PC-3 (cell line): Measurements from ENCODE around the gene NR5A1. TPM values are rescaled to one million over a fixed set of nuclear protein-coding genes. Genes with fewer than 3 reads are reported as not detected.

ENCODE experiments used
- ATAC-seq: fragments of 200-7000 bp; cut with Tn5 transposase; 2 replicates; pipeline ENCODE4 v1.9.1; 2020; ENCODE audit warnings: mild to moderate bottlenecking, moderate library complexity
- BruUV-seq: library from RNA; stranded (reverse); fragments of 400-500 nt; replicated peaks from 2 replicates; lab custom pipeline; 2021; lab: Mats Ljungman, UMichigan
- CTCF ChIA-PET: fragments of 300-600 bp; sonication (Branson Sonifier 250); formaldehyde crosslinking; loops from one replicate; lab custom pipeline; 2022; ENCODE audit warnings: antibody characterized with exemption; lab: Charles Lee
- POLR2A ChIA-PET: fragments of 300-600 bp; sonication (Branson Sonifier 250); formaldehyde crosslinking; loops from one replicate; lab custom pipeline; 2022; ENCODE audit warnings: antibody characterized with exemption; ENCODE audit not compliant: unreplicated experiment; lab: Charles Lee
- DNase-seq: peaks from one replicate; pipeline ENCODE4 v3.0.0-alpha.2; 2015
- H2AFZ ChIP-seq: fragments of 300-600 bp; sonication (generic); 2 replicates; pipeline ENCODE4 v1.6.0; 2016; ENCODE audit warnings: antibody characterized with exemption, low read length
- H3F3A ChIP-seq: fragments of 300-600 bp; sonication (generic); one replicate; pipeline ENCODE4 v1.6.0; 2017; ENCODE audit warnings: antibody characterized with exemption, low read length, control low read depth, mild to moderate bottlenecking; ENCODE audit not compliant: unreplicated experiment
- H3K27ac ChIP-seq: fragments of 300-600 bp; sonication (generic); 2 replicates; pipeline ENCODE4 v1.5.1; 2016; ENCODE audit warnings: mild to moderate bottlenecking, low read length
- H3K27me3 ChIP-seq: fragments of 300-600 bp; sonication (generic); 2 replicates; pipeline ENCODE4 v1.6.1; 2016; ENCODE audit warnings: low read length, mixed read lengths
- H3K36me3 ChIP-seq: fragments of 300-600 bp; sonication (generic); 2 replicates; pipeline ENCODE4 v1.6.1; 2016; ENCODE audit warnings: low read depth, mixed run types, low read length, mixed read lengths
- H3K4me1 ChIP-seq: fragments of 300-600 bp; sonication (generic); 2 replicates; pipeline ENCODE4 v1.5.1; 2016; ENCODE audit warnings: low read length; ENCODE audit not compliant: insufficient read depth
- H3K4me2 ChIP-seq: fragments of 300-600 bp; sonication (generic); 2 replicates; pipeline ENCODE4 v1.6.0; 2016; ENCODE audit warnings: low read length
- H3K4me3 ChIP-seq: fragments of 300-600 bp; sonication (generic); 2 replicates; pipeline ENCODE4 v1.5.1; 2016; ENCODE audit warnings: mild to moderate bottlenecking, low read length, mixed read lengths
- H3K79me2 ChIP-seq: fragments of 300-600 bp; sonication (generic); 2 replicates; pipeline ENCODE4 v1.6.1; 2017; ENCODE audit warnings: low read length, mixed read lengths
- H3K9ac ChIP-seq: fragments of 300-600 bp; sonication (generic); 2 replicates; pipeline ENCODE4 v1.6.0; 2016; ENCODE audit warnings: mild to moderate bottlenecking, low read length
- H3K9me2 ChIP-seq: fragments of 300-600 bp; sonication (generic); replicated peaks from 2 replicates; pipeline ENCODE4 v1.6.1; 2016; ENCODE audit warnings: mixed run types, low read length, mixed read lengths
- H3K9me3 ChIP-seq: fragments of 300-600 bp; sonication (generic); 2 replicates; pipeline ENCODE4 v1.6.1; 2016; ENCODE audit warnings: low read length, mixed read lengths
- H4K20me1 ChIP-seq: fragments of 300-600 bp; sonication (generic); 2 replicates; pipeline ENCODE4 v1.6.1; 2016; ENCODE audit warnings: low read length, mixed read lengths
- CTCF ChIP-seq: fragments of 300-600 bp; sonication (generic); conservative IDR thresholded peaks from 2 replicates; pipeline ENCODE4 v1.5.1; 2017; ENCODE audit warnings: antibody characterized with exemption, low read depth, mild to moderate bottlenecking, low read length
- EZH2 ChIP-seq: fragments of 300-600 bp; sonication (generic); IDR thresholded peaks from one replicate; pipeline ENCODE4 v1.6.1; 2017; ENCODE audit warnings: antibody characterized with exemption, mild to moderate bottlenecking, low read length; ENCODE audit not compliant: unreplicated experiment
- EZH2phosphoT487 ChIP-seq: fragments of 300-600 bp; sonication (generic); IDR thresholded peaks from 2 replicates; pipeline ENCODE4 v1.6.1; 2018; ENCODE audit warnings: mild to moderate bottlenecking, antibody characterized with exemption, low read length, borderline replicate concordance
- intact Hi-C: fragments of 100-400 bp; cut with micrococcal nuclease; formaldehyde crosslinking; loops from 2 replicates; pipeline ENCODE4 v1.9.0; 2023
- total RNA-seq: library from RNA; depleted of rRNA; stranded (reverse); fragments of >200 nt; gene quantifications from 2 replicates; pipeline ENCODE4 v1.2.3, GENCODE V29; 2014

NR5A1 gene
- total RNA-seq, 1 experiment from 2014 or later = not detected

GRCh38 chr9:124480621-124480981, 26.6 kb downstream of the NR5A1 start:
- intact Hi-C loops = no loop called here
- H3K27me3 ChIP-seq = no peaks in the 10 kb centered on the region

GRCh38 chr9:124479947-124480620, 27.1 kb downstream of the NR5A1 start:
- TF ChIP-seq CTCF = no peak
- TF ChIP-seq EZH2 = no peak
- no peak for TF ChIP-seq EZH2phosphoT487
- intact Hi-C loops = no loop called here
- H3K27me3 ChIP-seq = no peaks in the 10 kb centered on the region

More at GRCh38 chr9:124480621-124480981, 26.6 kb downstream of the NR5A1 start:
- TF ChIP-seq EZH2 (no peak), EZH2phosphoT487 (no peak), CTCF (peak; percentile 58)
- no peaks in the 10 kb centered on the region for H3K9me3 ChIP-seq
- no peak overlapping the region for H3K4me3 ChIP-seq
- no peak overlapping the region for H3K4me2 ChIP-seq
- ChIA-PET POLR2A (no interaction called here), CTCF (no interaction called here)
- H2AFZ ChIP-seq = 0 out of 2 replicates have a peak overlapping the region, but pooled peaks have one; percentile 53
- peak; percentile 22 for DNase-seq
- H4K20me1 ChIP-seq = no peaks in the 10 kb centered on the region
- no TSS peak for BruUV-seq
- no peaks in the 10 kb centered on the region for H3K79me2 ChIP-seq
- H3F3A ChIP-seq = no peaks in the 10 kb centered on the region
- H3K27ac ChIP-seq = no peak overlapping the region
- no peaks in the 10 kb centered on the region for H3K36me3 ChIP-seq
- peak; percentile 60; the same call in 1 of the 2 replicates for ATAC-seq
- no peaks in the 10 kb centered on the region for H3K4me1 ChIP-seq
- no peaks in the 10 kb centered on the region for H3K9me2 ChIP-seq
- no peak overlapping the region for H3K9ac ChIP-seq

GRCh38 chr9:124479371-124479770, 27.8 kb downstream of the NR5A1 start:
- no peaks in the 10 kb centered on the region for H3K27me3 ChIP-seq
- BruUV-seq = no TSS peak

More at GRCh38 chr9:124479947-124480620, 27.1 kb downstream of the NR5A1 start:
- Histone ChIP-seq H3K27ac (no peak overlapping the region), H3K4me3 (no peak overlapping the region), H3K36me3 (no peaks in the 10 kb centered on the region), H3K9ac (no peak overlapping the region), H3F3A (no peaks in the 10 kb centered on the region), H3K9me2 (no peaks in the 10 kb centered on the region), H3K4me2 (no peak overlapping the region), H3K9me3 (no peaks in the 10 kb centered on the region), H3K79me2 (no peaks in the 10 kb centered on the region), H4K20me1 (no peaks in the 10 kb centered on the region), H3K4me1 (no peaks in the 10 kb centered on the region), H2AFZ (0 out of 2 replicates have a peak overlapping the region, but pooled peaks have one; percentile 53)
- DNase-seq (no peak), ATAC-seq (no peak)
- no TSS peak for BruUV-seq
- ChIA-PET CTCF (no interaction called here), POLR2A (no interaction called here)

More at GRCh38 chr9:124479371-124479770, 27.8 kb downstream of the NR5A1 start:
- H3F3A ChIP-seq = no peaks in the 10 kb centered on the region
- H3K27ac ChIP-seq = no peak overlapping the region
- H3K9me3 ChIP-seq = no peaks in the 10 kb centered on the region
- H3K79me2 ChIP-seq = no peaks in the 10 kb centered on the region
- H3K36me3 ChIP-seq = no peaks in the 10 kb centered on the region
- no peaks in the 10 kb centered on the region for H3K9me2 ChIP-seq
- no peak overlapping the region for H3K4me3 ChIP-seq
- intact Hi-C loops = no loop called here
- H2AFZ ChIP-seq = no peak overlapping the region
- DNase-seq (no peak), ATAC-seq (no peak)
- no peak overlapping the region for H3K4me2 ChIP-seq
- no peak overlapping the region for H3K9ac ChIP-seq
- TF ChIP-seq CTCF (no peak), EZH2phosphoT487 (no peak), EZH2 (no peak)
- H4K20me1 ChIP-seq = no peaks in the 10 kb centered on the region
- ChIA-PET POLR2A (no interaction called here), CTCF (no interaction called here)
- no peaks in the 10 kb centered on the region for H3K4me1 ChIP-seq
